CD4-positive, alpha-beta memory T cell (primary cell): Measurements from ENCODE around the gene FAXDC2. TPM values are rescaled to one million over a fixed set of nuclear protein-coding genes. Genes with fewer than 3 reads are reported as not detected.
"Not testable (repeated sequence)": the region's sequence is repeated elsewhere in the genome, so short reads cannot be mapped to it uniquely, and the experiment has no call there.

Experiments
- CTCF ChIA-PET: fragments of 350-600 bp; sonication (Branson Sonifier 250); formaldehyde crosslinking; loops from one replicate; lab custom pipeline; 2021; ENCODE audit warnings: inconsistent platforms; ENCODE audit not compliant: partially characterized antibody; lab: Charles Lee
- POLR2A ChIA-PET: fragments of 350-600 bp; sonication (Branson Sonifier 250); formaldehyde crosslinking; loops from one replicate; lab custom pipeline; 2021; ENCODE audit not compliant: partially characterized antibody; lab: Charles Lee
- DNase-seq, 5 donors: peaks; one replicate each; pipeline versions ENCODE4 v3.0.0 to v3.0.0-alpha.2; 2020 to 2022; ENCODE audit warnings: mixed read lengths in 1 of 5
- H3K27ac ChIP-seq: one replicate; pipeline ENCODE4 v1.7.0; 2013; ENCODE audit warnings: low read depth, low read length
- H3K27me3 ChIP-seq: 2 replicates; pipeline ENCODE4 v1.7.0; 2013; ENCODE audit warnings: mild to moderate bottlenecking, low read length, moderate library complexity; ENCODE audit not compliant: insufficient read depth
- H3K36me3 ChIP-seq: 2 replicates; pipeline ENCODE4 v1.7.0; 2013; ENCODE audit warnings: mild to moderate bottlenecking, low read length, moderate library complexity; ENCODE audit not compliant: insufficient read depth
- H3K4me1 ChIP-seq: 2 replicates; pipeline ENCODE4 v1.7.0; 2013; ENCODE audit warnings: mild to moderate bottlenecking, low read length, moderate library complexity; ENCODE audit not compliant: insufficient read depth
- H3K4me3 ChIP-seq, 2 donors: one replicate each; pipeline ENCODE4 v1.7.0; 2013; ENCODE audit warnings: low read length in 2 of 2, mild to moderate bottlenecking in 1 of 2
- H3K9me3 ChIP-seq, 2 donors: one replicate each; pipeline ENCODE4 v1.7.0; 2013; ENCODE audit warnings: low read length in 2 of 2, control low read depth in 1 of 2; ENCODE audit not compliant: control insufficient read depth in 1 of 2
- H3K27ac Mint-ChIP-seq, 7 donors: one replicate each; pipeline ENCODE4 v1.8.0; 2020 to 2021; ENCODE audit warnings: mixed read lengths in 7 of 7, mild to moderate bottlenecking in 6 of 7, inconsistent platforms in 3 of 7, moderate library complexity in 3 of 7
- H3K27me3 Mint-ChIP-seq, 2 donors: one replicate each; pipeline ENCODE4 v1.8.0; 2020 to 2021; ENCODE audit warnings: mixed read lengths in 2 of 2
- H3K36me3 Mint-ChIP-seq, 2 donors: one replicate each; pipeline ENCODE4 v1.8.0; 2020 to 2021; ENCODE audit warnings: mixed read lengths in 2 of 2, inconsistent platforms in 1 of 2, mild to moderate bottlenecking in 1 of 2
- H3K4me1 Mint-ChIP-seq, 4 donors: one replicate each; pipeline ENCODE4 v1.8.0; 2020 to 2021; ENCODE audit warnings: mixed read lengths in 4 of 4, mild to moderate bottlenecking in 1 of 4
- H3K4me3 Mint-ChIP-seq, 8 donors: one replicate each; pipeline ENCODE4 v1.8.0; 2020 to 2021; ENCODE audit warnings: mixed read lengths in 8 of 8, mild to moderate bottlenecking in 7 of 8, moderate library complexity in 6 of 8, inconsistent platforms in 3 of 8
- H3K9me3 Mint-ChIP-seq, 8 donors: one replicate each; pipeline ENCODE4 v1.8.0; 2020 to 2021; ENCODE audit warnings: mixed read lengths in 8 of 8, mild to moderate bottlenecking in 5 of 8, inconsistent platforms in 3 of 8, moderate library complexity in 1 of 8
- intact Hi-C: fragments of 100-400 bp; cut with micrococcal nuclease; formaldehyde crosslinking; loops from one replicate; pipeline ENCODE4 v1.15.1; 2023
- polyA plus RNA-seq, 2 donors: library from polyadenylated mRNA; unstranded; fragments of 300-500 nt; fragmentation: Illumina TruSeq; gene quantifications; one replicate each; pipeline ENCODE4 v1.2.3, GENCODE V29; 2021
- total RNA-seq, 2 experiments: library from RNA; stranded (reverse); gene quantifications; one replicate each; pipeline ENCODE4 v1.2.3, GENCODE V29; 2021

The FAXDC2 gene
- total and polyA plus RNA-seq, 4 experiments from 2014 or later: 0.47 to 1.7 TPM; not detected in 2

- Mint-ChIP-seq H3K36me3 (peaks cover 13 to 16% of the 10 kb centered on the region in 2 donors), H3K4me1 (peaks cover 11 to 26% (median 20%) of the 10 kb centered on the region in 4 donors), H3K9me3 (no peaks in the 10 kb centered on the region), H3K4me3 (no peak overlapping the region), H3K27me3 (no peaks in the 10 kb centered on the region), H3K27ac (no peak overlapping the region)
- Histone ChIP-seq H3K4me1 (peaks cover 17% of the 10 kb centered on the region), H3K4me3 (no peak overlapping the region), H3K36me3 (no peaks in the 10 kb centered on the region), H3K27ac (no peak overlapping the region), H3K9me3 (no peaks in the 10 kb centered on the region), H3K27me3 (no peaks in the 10 kb centered on the region)
- DNase-seq: no peak
- intact Hi-C loops: no loop called here
- POLR2A ChIA-PET: no interaction called here
- CTCF ChIA-PET: no interaction called here
Measured at GRCh38 chr5:154824070-154824469, 26.3 kb downstream of the FAXDC2 start.

- POLR2A ChIA-PET: no interaction called here
- Mint-ChIP-seq H3K9me3 (no peaks in the 10 kb centered on the region), H3K4me1 (peaks cover 12 to 25% (median 20%) of the 10 kb centered on the region in 4 donors), H3K36me3 (peaks cover 15 to 18% of the 10 kb centered on the region in 2 donors), H3K27ac (peak overlapping the region in 1 of 7 donors; percentile 31), H3K27me3 (no peaks in the 10 kb centered on the region), H3K4me3 (no peak overlapping the region)
- intact Hi-C loops: no loop called here
- H3K4me1 ChIP-seq: peaks cover 12% of the 10 kb centered on the region
- H3K9me3 ChIP-seq: no peaks in the 10 kb centered on the region
- DNase-seq: no peak
- CTCF ChIA-PET: no interaction called here
- no peak overlapping the region for H3K27ac ChIP-seq
- no peaks in the 10 kb centered on the region for H3K27me3 ChIP-seq
- no peak overlapping the region for H3K4me3 ChIP-seq
- H3K36me3 ChIP-seq: no peaks in the 10 kb centered on the region
Measured at GRCh38 chr5:154823605-154824004, 26.8 kb downstream of the FAXDC2 start.

GRCh38 chr5:154822896-154823295 is 27.5 kb downstream of the FAXDC2 start:
- Mint-ChIP-seq H3K4me1 (peaks cover 10 to 20% (median 14%) of the 10 kb centered on the region in 4 donors), H3K36me3 (peaks cover 15 to 22% of the 10 kb centered on the region in 2 donors), H3K27ac (peak overlapping the region in 1 of 7 donors; percentile 36)
- H3K9me3 ChIP-seq, H3K4me1 ChIP-seq, intact Hi-C loops, H3K27ac ChIP-seq, H3K4me3 ChIP-seq, H3K36me3 ChIP-seq, H3K27me3 ChIP-seq, CTCF ChIA-PET, DNase-seq, POLR2A ChIA-PET, H3K4me3 Mint-ChIP-seq, H3K27me3 Mint-ChIP-seq, H3K9me3 Mint-ChIP-seq: not testable (repeated sequence)

GRCh38 chr5:154820383-154820782 is 30.0 kb downstream of the FAXDC2 start:
- Mint-ChIP-seq H3K27me3 (no peaks in the 10 kb centered on the region), H3K36me3 (peaks cover 31% of the 10 kb centered on the region in 2 donors), H3K4me3 (no peak overlapping the region), H3K27ac (peak overlapping the region in 2 of 7 donors; percentile 66 to 75), H3K9me3 (no peaks in the 10 kb centered on the region), H3K4me1 (peaks cover 0 to 22% (median 9%) of the 10 kb centered on the region in 4 donors)
- no peak for DNase-seq
- H3K27me3 ChIP-seq: no peaks in the 10 kb centered on the region
- intact Hi-C loops: no loop called here
- CTCF ChIA-PET: interaction anchor here (1.2 kb wide), 1 partner anchor 20 kb away, joined by 3 read pairs; no protein-coding TSS in a partner anchor
- no peaks in the 10 kb centered on the region for H3K9me3 ChIP-seq
- peaks cover 13% of the 10 kb centered on the region for H3K36me3 ChIP-seq
- H3K4me3 ChIP-seq: no peak overlapping the region
- POLR2A ChIA-PET: interaction anchor here (1.5 kb wide), 1 partner anchor 37 kb away, joined by 4 read pairs; no protein-coding TSS in a partner anchor
- no peak overlapping the region for H3K27ac ChIP-seq
- H3K4me1 ChIP-seq: no peaks in the 10 kb centered on the region

- POLR2A ChIA-PET: interaction anchor here (1.6 kb wide), 1 partner anchor 10 kb away, joined by 5 read pairs; no protein-coding TSS in a partner anchor
- H3K27ac Mint-ChIP-seq: peak overlapping the region in 2 of 7 donors; percentile 57 to 88
- intact Hi-C loops: no loop called here
- no peaks in the 10 kb centered on the region for H3K27me3 ChIP-seq
- CTCF ChIA-PET: interaction anchor here (1.2 kb wide), 1 partner anchor 21 kb away, joined by 3 read pairs; no protein-coding TSS in a partner anchor
- H3K36me3 ChIP-seq: peaks cover 20% of the 10 kb centered on the region
- H3K4me1 ChIP-seq: no peaks in the 10 kb centered on the region
- DNase-seq: no peak
- H3K27me3 Mint-ChIP-seq: no peaks in the 10 kb centered on the region
- no peak overlapping the region for H3K27ac ChIP-seq
- no peaks in the 10 kb centered on the region for H3K9me3 ChIP-seq
- peak overlapping the region in 1 of 8 donors; percentile 25 for H3K4me3 Mint-ChIP-seq
- no peaks in the 10 kb centered on the region for H3K9me3 Mint-ChIP-seq
- no peak overlapping the region for H3K4me3 ChIP-seq
- H3K4me1 Mint-ChIP-seq: peaks cover 4 to 26% (median 9%) of the 10 kb centered on the region in 4 donors
- peaks cover 35 to 40% of the 10 kb centered on the region in 2 donors for H3K36me3 Mint-ChIP-seq
Measured at GRCh38 chr5:154819546-154819945, 30.9 kb downstream of the FAXDC2 start.

- Mint-ChIP-seq H3K36me3 (peaks cover 38 to 46% of the 10 kb centered on the region in 2 donors), H3K9me3 (no peaks in the 10 kb centered on the region), H3K4me3 (no peak overlapping the region), H3K4me1 (peaks cover 7 to 30% (median 12%) of the 10 kb centered on the region in 4 donors), H3K27ac (peak overlapping the region; percentile 42 to 84 (median 69)), H3K27me3 (no peaks in the 10 kb centered on the region)
- H3K27me3 ChIP-seq: no peaks in the 10 kb centered on the region
- DNase-seq: no peak
- no peak overlapping the region for H3K4me3 ChIP-seq
- no peak overlapping the region for H3K27ac ChIP-seq
- H3K36me3 ChIP-seq: peaks cover 22% of the 10 kb centered on the region
- ChIA-PET POLR2A (interaction anchor here (1.6 kb wide), 1 partner anchor 11 kb away, joined by 5 read pairs; no protein-coding TSS in a partner anchor), CTCF (no interaction called here)
- H3K9me3 ChIP-seq: no peaks in the 10 kb centered on the region
- H3K4me1 ChIP-seq: peaks cover 5% of the 10 kb centered on the region
- intact Hi-C loops: no loop called here
Measured at GRCh38 chr5:154818471-154819116, 31.8 kb downstream of the FAXDC2 start.

GRCh38 chr5:154817815-154818214 is 32.6 kb downstream of the FAXDC2 start:
- Histone ChIP-seq H3K36me3 (peaks cover 29% of the 10 kb centered on the region), H3K4me3 (no peak overlapping the region), H3K9me3 (no peaks in the 10 kb centered on the region), H3K4me1 (peaks cover 13% of the 10 kb centered on the region), H3K27me3 (no peaks in the 10 kb centered on the region), H3K27ac (no peak overlapping the region)
- CTCF ChIA-PET: no interaction called here
- intact Hi-C loops: no loop called here
- Mint-ChIP-seq H3K27me3 (no peaks in the 10 kb centered on the region), H3K4me1 (peaks cover 13 to 38% (median 15%) of the 10 kb centered on the region in 4 donors), H3K27ac (peak overlapping the region in 2 of 7 donors; percentile 64 to 77), H3K4me3 (no peak overlapping the region), H3K9me3 (no peaks in the 10 kb centered on the region), H3K36me3 (peaks cover 38 to 49% of the 10 kb centered on the region in 2 donors)
- no peak for DNase-seq
- POLR2A ChIA-PET: no interaction called here
